NCI-H1092 treated with DMSO at 0.1 percent for 48 hours (cell line): Measurements from ENCODE around the gene ARID5A.
"Not testable (repeated sequence)": the region's sequence is repeated elsewhere in the genome, so short reads cannot be mapped to it uniquely, and the experiment has no call there.

Experiments used
- DNase-seq: peaks from one replicate; lab custom pipeline; 2025; lab: John Stamatoyannopoulos, UW

ARID5A gene

DNA sequence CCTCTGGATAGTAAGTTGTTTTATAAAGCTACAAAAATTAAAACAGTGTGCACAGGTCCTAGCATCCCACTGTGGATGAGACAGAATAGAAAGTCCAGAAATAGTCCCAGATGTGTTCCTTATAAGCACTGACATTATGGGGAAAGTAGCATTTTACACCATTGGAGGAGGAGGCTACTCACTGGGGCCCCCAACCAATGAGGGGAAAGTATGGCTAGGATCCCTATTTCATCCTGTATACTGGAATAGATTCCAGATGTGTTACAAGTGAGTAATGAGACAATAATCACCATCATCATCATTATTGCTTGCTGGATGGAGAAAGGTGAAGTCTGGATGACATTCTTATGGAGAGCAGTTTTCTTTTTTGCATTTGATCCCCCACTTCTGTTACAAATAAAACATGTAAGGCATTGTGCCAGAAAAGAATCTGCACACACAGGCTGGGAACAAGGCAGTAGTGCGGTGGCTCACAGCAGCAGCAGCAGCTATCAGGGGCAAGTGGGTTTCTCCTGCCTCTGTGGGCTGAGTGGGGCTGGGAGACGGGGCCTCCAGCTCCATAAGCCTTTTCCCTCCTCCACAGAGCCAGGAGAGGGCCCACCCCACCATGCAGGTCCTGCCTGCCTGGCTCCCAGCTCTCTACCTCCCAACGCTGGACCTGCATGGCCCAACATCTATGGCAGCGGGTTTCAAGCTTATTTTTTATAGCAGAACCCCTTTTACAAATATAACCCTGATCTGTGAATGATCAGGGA is 5.0 kb downstream of the ARID5A start:
- no peak for DNase-seq

DNA sequence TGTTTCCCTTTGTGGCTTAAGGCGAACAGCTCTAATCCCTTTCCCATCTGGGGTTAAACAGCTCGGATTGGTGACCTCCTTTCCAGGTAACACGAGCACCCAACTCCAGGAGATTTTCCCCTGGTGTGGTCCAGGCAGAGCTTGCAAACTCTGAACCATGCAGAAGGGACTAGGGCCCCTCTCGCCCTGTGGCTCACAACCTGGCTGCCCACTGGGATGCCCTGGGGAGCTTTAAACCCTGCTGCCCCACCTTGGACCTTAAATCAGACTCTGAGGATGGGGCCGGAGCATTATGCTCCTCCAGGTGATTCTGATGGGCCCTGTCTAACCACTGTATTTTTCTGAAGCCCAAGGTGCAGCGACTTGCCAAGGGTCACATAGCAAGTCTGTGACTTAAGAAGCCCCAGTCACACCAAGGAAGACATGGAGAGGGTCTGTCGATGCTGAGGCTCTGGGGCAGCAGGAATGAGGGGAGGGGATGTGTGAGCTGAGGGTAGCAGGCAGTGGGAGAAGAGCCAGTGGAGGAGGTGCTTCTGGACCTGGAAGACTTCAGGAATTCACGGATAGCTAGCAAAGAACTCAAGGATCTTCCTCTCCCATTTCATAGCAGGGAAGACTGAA is 5.9 kb downstream of the ARID5A start:
- no peak for DNase-seq

DNA sequence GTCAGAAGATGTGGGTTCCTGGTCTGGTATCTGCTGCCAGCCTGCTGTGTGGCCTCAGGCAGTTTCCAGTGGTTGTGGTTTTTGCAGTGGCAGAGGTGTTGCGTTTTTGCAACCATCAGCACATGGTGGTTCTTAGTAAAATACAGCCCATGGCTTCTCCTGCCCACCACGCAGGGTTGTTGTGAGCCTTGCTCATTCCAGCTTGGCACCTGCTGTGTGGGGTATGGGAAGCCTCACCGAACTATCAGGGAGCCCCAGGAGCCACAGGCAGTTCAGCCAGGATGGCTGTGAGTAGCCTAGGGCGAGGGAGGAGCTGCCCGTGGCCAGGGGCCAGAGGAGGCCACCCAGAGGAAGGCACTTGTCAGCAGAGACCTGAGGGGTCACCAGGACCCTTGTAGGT is 9.8 kb downstream of the ARID5A start:
- no peak for DNase-seq

DNA sequence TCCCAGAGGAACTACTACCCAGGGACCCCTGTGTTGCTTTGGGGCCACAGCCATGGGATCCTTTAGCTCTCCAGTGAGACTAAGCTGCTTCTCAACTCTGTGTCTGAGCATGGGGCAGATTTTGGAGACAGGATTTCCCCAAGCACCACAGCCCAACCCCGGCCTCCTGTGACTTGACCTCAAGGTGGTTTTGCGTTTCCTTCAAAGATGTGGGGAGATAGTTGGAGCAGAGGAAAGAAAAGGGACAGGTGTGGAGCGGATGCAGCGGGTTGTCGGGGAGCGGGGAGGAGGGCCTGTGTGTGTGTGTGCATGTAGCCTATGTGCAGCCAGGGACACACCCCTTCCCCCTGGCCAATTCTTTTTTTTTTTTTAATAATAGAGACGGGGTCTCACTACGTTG is 10.2 kb downstream of the ARID5A start:
- DNase-seq, result no peak

DNA sequence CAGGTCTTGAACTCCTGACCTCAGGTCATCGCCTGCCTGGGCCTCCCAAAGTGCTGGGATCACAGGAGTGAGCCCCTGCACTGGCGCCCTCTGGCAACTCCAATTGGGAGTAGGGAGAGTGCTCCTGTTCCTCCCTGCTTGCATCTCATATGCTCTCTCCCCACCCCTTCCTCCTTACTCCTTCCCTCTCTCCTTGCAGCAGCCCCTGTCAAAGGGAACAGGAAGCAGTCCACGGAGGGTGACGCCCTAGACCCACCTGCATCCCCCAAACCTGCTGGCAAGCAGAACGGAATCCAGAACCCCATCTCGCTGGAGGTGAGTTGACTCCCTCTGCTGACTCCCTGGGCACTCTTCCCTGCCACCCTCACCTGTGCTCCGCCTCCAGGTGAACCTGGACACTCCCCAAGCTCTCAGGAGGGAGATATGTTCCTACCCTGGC is 10.7 kb downstream of the ARID5A start:
- DNase-seq, result no peak

DNA sequence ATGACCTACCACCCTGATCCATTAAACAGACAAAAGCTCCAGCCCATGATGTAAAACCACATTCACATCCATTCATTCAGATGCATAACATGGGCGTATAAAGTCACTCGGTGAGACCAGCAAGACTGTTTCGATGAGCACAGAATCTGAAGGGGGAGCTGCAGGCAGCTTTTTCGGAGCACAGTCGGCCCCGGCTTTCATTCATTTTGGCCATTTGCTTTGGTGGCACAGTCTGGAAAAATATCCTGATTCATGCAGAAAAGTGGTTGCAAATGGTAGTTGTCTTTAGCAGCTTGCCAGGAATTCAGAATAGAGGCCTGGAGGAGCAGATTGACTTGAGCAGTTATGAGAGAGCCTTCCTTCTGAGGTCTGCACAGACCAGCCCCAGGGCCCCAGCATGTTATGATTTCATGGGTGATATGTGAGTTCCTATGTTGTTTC is 11.2 kb downstream of the ARID5A start:
- no peak for DNase-seq

DNA sequence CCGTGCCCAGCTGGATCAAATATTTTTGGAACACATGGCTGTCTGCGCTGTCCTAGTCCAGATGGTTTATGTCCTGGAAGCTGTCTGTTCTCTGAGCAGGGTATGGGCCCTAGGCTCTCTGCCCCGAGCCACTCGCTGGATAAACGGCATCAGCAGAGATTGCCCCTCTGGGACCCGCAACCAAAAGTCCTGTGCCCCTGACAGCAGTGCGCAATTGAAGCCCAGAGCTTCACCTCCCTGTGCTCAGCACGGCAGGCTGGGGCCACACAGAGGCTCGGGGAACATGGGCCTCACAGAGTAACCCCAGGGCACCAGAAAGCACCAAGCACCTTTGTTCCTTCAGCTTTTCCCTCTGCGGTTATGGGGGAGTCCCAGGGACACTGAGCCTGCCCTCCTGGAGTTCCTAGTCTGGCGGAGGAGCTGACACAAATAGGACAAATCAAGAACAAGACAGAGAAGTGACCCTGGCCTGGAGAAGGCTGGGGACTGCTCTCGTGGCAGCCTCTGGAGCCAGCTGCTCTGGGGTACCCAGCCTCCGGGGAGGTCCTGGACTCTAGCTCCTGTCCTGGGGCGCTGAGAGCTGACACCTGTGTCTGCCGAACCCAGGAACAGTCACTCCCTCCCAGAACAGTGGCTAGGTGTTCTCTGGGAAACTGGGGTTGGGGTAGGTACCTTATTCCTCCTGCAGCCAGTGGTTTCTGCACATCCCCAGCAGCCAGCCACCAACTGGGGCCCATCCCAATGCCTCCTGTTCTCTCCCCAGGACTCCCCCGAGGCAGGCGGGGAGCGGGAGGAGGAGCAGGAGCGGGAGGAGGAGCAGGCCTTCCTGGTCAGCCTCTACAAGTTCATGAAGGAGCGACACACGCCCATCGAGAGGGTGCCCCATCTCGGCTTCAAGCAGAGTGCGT is 12.3 kb downstream of the ARID5A start:
- no peak for DNase-seq

DNA sequence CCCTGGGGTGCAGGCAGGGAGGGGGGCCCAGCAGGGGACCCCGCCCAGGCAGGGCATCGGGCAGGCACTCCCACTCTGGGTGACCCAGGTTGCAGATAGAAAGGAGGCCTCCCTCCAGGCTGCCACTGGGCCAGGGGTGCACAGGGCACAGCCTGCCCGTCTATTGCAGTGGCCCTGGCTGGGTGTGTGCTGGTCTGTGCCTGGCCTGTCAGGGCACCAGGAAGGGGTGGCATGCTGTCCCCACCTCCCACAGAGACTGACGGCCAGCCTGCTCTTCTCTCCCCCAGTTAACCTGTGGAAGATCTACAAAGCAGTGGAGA is 12.9 kb downstream of the ARID5A start:
- no peak for DNase-seq

DNA sequence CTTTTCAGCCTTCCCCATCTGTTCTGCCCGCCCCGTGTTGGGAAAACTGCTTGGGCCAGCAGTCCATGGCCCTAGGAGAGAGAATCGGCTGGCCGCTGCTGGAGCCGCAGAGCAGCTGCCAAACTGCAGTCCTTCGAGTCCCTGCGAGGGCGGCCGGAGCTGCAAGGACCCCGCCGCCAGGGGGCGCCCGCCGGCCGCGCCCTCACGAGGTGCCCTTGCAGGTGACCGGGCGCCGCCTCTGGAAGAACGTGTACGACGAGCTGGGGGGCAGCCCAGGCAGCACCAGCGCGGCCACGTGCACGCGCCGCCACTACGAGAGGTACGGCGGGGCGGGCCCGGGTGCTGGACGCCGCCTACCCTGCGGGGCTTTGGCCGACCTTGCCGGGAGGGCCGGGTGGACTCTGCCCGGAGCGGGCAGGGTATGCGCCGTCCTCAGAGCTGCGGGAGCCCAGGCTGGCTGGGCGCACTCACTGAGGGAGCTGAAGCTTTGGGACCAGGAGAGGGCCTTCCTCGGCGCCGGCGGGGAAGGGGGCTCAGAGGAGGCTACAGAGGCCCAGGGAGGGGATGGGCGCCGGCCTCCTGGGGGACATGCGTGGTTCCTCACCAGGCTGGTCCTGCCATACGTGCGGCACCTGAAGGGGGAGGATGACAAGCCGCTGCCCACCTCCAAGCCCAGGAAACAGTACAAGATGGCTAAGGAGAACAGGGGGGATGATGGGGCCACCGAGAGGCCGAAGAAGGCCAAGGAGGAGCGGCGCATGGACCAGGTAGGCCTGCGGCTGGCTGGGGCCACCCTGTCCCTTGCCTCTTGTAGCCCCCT is 13.6 kb downstream of the ARID5A start:
- DNase-seq, result no peak

DNA sequence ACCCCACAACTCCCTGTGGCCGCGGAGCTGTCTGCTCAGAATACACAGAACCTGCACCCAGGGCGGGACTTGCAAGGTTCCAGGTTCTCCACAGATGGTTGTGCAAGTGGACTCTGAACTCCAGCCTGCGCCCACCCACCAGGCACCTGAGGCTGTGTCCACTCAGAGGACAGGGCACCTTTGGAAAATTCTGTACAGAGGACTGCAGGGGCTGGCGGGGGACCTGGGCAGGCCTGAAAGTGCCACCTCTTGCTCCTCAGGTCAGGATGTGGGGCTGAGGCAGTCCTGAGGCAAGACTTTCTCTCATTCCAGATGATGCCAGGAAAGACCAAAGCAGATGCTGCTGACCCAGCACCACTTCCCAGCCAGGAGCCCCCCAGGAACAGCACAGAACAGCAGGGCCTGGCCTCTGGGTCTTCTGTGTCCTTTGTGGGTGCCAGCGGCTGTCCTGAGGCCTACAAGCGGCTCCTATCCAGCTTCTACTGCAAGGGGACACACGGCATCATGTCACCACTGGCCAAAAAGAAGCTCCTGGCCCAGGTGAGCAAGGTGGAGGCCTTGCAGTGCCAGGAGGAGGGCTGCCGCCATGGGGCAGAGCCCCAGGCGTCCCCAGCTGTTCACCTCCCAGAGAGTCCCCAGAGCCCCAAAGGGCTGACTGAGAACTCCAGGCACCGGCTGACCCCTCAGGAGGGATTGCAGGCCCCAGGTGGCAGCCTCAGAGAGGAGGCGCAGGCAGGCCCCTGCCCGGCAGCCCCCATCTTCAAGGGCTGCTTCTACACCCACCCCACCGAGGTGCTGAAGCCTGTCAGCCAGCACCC is 14.4 kb downstream of the ARID5A start:
- no peak for DNase-seq

DNA sequence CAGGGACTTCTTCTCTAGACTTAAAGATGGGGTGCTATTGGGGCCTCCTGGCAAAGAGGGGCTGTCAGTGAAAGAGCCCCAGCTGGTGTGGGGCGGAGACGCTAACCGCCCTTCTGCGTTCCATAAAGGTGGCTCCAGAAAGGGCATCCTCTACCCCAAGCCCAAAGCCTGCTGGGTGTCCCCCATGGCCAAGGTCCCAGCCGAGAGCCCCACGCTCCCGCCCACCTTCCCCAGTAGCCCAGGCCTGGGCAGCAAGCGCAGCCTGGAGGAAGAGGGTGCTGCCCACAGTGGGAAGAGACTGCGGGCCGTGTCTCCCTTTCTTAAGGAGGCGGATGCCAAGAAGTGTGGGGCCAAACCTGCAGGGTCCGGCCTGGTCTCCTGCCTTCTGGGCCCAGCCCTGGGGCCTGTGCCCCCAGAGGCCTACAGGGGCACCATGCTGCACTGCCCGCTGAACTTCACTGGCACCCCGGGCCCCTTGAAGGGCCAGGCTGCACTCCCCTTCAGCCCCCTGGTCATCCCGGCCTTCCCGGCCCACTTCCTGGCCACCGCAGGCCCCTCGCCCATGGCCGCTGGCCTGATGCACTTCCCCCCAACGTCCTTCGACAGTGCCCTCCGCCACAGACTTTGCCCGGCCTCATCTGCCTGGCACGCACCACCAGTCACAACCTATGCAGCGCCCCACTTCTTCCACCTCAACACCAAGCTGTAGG is 15.2 kb downstream of the ARID5A start:
- no peak for DNase-seq

DNA sequence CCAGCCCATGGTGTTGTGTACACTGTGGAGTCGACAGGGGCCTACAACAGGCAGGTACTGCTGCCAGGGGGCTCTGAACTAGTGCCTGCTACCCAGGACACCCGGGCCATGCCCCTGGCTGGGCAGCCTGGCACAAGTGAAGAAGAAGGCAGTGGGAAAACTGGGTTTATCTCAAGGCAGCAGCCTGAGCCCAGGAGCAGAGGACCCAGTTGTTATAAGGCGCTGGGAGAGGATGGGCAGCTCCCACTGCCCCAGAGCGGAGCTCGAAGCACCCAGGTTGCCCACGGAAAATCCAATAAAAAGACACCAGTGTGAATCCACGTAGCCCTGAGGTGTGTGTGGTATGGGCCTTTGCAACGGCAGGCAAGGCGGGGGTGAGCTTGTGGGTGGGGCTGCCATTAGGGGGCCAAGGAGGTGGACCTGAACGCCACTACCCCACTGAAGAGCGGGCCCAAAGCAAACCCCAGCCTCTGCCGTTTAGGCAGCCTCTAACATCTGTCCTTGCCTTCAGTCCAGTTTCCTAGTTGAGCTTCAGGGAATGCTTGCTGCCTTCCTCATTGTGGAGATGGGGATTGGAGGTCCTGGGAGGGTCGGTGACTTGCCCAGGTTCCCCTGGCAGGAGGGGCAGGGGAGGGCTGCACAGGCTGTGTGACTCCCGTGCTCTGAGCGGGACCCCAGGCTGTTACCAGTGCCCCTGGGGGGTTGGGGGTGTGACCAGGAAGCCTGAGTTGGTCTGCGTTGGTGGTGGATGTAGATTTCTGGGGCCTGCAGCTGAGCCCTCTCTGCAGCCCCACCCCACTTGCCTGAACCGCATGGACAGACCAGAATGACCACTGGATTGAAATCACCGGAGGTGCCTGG is 16.0 kb downstream of the ARID5A start:
- DNase-seq, result no peak

DNA sequence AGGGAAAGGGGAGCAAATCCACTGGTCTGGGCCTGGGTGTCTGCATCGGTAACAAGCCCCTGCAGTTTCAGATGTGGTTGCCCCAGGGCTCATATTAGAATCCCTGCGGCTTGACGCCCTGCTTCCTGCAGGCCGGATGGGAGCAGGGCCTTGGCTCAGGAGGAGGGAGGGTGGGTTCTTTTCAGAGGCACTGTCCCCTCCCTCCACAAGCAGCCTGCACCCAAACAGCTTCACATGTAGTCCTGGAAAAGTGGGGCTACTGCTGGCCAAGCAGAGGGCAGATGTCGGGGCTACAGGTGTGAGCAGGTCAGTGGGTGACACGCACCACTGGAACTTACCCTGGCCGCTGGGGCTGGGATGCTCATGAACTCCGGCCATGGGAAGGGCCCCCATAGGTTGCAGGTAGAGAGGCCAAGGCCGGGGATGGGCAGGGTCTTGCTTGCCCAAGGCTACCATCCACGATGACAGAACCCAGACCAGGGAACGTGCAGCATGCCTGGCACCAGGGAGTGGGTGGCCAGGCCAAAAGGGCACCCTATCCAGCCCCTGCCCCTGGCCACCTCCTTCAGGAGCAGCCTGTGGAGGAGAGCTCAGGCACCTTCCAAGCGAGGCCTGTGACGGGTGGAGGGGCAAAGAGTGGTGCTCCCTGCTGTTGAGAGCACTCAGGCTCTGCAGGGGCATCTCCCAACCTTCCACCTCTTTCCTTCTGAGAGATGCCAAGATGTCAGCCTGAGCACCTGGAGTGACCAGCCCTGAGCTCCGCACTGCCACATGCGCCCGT is 16.8 kb downstream of the ARID5A start:
- DNase-seq, result no peak

DNA sequence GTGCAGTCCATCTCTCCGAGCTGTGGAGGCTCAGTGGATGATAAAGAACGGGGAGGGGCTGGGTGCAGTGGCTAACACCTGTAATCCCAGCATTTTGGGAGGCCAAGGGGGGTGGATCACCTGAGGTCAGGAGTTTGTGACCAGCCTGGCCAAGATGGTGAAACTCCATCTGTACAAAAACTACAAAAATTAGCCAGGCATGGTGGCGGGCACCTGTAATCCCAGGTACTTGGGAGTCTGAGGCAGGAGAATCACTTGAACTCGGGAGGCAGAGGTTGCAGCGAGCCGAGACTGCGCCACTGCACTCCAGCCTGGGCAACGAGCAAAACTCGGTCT is 17.4 kb downstream of the ARID5A start:
- not testable (repeated sequence) for DNase-seq

DNA sequence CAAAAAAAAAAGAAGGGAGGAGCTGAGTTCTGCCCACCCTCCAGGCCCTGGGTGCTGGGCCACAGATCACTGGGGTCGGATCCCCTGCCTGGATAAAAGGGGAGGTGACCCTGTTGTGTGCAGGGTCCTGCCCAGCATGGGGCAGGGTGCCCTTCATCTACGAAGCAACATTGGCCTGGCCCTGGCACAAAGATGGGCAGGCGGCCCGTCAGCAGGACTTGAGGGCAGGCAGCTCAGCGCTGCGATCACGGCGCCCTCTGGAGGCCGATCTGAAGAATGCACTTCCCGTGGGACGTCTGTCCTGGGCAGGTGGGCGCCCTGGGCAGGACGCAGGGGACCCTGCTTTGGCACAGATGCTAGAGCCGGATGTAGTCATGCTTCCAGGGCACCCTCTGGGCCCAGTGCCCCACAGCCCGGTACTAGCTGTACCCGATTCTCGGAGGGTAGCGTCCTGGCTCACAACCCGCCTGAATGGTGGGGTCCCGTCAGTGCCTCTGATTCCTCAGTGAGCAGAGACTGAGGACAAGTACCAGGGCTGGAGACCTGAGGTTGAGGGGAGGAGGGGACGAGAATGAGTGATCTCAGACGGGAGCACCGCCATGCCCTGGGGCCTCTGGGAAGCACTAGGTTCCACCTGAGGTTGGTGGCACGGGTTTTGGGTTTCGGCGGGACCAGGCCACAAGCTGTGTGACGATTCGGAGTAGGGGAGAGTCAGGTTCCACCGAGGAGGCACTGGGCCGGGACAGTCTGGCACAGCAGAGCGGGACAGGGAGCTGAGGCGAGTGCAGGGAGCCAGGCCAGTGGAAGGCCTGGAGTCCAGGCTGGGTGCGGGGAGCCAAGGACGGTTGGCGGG is 18.0 kb downstream of the ARID5A start:
- peak; percentile 24 for DNase-seq

DNA sequence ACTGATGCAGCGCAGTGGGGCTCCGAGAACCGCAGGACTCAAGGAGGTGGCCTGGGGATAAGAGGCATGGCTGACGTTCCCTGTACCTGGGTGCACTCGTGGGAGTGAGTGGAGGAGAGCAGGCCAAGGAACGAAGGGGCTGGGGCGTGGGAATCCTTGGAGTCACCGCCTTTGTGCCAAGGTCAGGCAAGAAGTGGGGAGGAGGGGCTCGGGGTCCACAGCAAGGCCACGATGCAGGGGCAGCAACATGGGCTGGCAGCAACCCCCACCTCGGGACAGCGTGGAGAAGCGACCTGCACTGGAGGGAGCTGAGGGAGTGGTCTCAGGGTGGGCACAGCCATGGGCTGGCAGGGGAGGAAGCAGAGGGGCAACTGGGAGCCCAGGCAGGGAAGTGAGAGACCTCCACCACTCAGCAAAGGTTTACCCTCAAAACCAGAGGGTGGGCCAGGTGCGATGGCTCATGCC is 18.6 kb downstream of the ARID5A start:
- no peak for DNase-seq

DNA sequence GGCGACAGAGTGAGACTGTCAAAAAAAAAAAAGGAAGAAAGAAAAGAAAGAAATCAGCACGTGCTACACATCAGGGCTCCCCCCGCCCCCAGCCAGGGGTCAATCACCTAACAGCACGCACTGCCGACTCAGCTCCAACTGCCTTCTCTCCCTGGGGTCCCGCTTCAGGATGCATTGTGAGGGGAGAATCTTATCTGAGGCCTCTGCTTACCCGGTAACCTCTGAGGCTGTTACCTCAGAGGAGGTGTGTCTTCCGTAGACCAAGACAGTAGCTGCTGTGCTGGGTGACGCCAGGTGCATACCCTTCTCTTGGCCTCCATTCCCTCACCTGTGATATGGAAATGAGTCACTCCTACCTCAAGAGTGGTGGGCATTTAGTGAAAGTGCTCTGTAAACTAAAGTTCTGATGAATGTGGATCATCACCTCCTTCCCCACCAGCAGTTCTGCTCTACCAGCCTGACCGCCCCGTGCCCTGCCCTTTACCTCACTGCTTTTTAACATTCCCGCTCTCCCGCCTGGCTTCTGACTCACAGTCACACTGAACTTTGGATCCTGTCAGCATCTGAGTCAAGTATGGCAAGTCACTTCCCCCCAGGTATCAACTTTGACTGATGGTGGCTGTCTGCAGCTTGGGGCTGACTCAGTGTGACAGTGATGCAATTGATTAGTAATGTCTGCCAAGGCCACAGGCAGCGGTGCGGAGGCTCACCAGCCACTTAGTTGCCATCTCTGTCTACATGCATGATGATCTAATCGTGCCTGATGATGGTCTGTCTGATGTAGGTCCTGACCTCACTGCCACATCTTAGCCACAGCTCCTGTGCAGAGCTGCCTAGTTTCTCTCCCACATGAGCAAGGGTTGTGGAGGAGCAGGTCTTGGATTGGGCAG is 20.1 kb downstream of the ARID5A start:
- DNase-seq, result no peak
